Inflammatory macrophage treated with lipopolysaccharide for 1 hour (primary cell): ENCODE data around the gene BEST1.
A peak's percentile ranks its signal among the peaks of the same experiment; 100 is the strongest.

Experiments
- DNase-seq, 2 donors: peaks; one replicate each; pipeline ENCODE4 v3.0.0-alpha.2; 2020 to 2022

The BEST1 gene

DNA sequence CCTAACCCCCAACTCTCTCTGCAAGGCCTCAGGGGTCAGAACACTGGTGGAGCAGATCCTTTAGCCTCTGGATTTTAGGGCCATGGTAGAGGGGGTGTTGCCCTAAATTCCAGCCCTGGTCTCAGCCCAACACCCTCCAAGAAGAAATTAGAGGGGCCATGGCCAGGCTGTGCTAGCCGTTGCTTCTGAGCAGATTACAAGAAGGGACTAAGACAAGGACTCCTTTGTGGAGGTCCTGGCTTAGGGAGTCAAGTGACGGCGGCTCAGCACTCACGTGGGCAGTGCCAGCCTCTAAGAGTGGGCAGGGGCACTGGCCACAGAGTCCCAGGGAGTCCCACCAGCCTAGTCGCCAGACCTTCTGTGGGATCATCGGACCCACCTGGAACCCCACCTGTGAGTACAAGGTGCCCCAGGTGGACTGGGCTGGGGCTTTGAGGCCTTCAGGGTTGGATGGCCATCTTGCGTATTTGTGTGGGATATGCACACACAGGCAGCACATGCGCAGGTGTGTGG lies at the start of gene BEST1:
Gene BEST1, plus strand, starts transcription at position 317 of the 513 bp plus-strand sequence. CDS start 1,456 bp downstream, outside the sequence.
- no peak for DNase-seq

DNA sequence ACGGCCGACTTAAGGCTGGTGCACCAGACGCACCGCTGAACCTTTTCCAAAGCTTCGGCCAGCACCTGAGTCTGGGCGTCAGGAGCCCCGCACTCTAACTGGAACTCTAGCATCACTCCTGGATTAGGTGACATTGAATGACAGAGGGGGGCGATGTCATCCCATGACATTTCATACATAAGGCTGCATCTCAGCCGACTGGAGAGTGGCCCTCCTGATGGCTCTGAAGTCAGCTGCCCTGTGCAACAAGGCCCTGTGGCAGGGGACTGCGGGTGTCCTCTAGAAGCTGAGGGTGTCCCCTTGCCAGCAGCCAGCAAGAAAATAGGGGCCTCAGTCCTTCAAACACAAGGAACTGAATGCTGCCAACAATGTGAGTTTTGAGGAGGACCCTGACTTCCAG lies 48.8 kb upstream of the BEST1 start:
- DNase-seq = no peak

GRCh38 chr11:61902313-61902712 lies 47.8 kb upstream of the BEST1 start:
- no peak for DNase-seq

- no peak for DNase-seq
These were observed 46.3 kb upstream of the BEST1 start for GRCh38 chr11:61903845-61904244.

DNA sequence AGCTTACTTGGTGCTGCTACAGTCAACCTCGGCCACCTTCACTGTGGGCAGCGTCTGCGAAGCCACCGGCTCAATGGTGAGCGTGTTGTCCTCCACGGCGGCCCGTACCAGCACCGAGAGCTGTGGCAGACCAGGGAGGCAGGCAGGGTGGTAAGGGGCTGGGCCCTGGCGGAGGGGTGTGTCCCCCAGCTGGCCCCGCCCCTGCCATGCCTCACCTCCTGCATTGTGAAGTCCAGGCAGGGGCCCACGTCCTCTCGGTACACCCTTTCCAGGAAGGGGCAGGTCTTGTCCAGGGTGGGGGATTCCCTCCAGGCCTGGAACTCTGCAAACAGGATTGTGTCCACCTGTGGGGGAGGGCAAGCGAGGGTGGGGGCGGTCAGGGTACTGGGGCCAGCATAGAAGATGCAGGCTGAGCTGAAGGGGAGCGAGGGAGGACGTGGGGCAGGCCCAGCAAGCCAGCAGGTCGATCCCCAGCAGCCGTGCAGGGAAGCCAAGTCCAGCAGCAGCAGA lies 45.6 kb upstream of the BEST1 start:
- no peak for DNase-seq

DNA sequence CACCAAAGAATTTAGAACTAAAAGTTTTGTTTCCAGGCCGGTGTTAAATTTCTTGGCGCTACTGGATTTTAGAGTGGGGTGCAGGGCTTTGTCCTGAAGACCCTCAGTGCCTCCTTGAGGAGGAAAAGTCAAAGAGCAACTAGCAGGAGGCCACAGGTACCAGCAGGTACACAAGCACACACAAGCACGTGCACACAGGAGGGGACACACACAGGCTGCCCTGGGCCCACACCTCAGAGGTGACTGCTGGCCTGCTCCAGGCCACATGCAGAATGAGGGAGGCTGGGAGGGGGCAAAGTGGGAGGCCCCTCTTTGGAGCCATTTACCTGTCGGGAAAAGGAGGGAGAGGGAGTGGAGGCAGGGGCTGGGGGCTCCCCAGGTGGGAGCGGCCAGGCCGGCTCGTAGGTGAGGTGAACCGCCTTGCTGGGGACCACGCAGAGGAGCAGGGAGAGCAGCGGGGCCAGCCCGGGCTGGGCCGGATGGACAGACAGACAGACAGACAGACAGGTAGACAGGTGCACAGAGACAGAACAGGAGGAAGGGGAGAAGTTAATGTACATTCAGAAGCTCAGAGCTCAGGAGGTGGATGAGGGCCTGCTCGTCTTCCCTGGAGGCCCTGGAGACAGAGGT lies 45.0 kb upstream of the BEST1 start:
- DNase-seq = no peak

GRCh38 chr11:61905801-61906521 lies 44.2 kb upstream of the BEST1 start:
- DNase-seq = no peak

GRCh38 chr11:61906522-61906909 lies 43.6 kb upstream of the BEST1 start:
- DNase-seq = no peak

- DNase-seq = no peak
These were observed 42.9 kb upstream of the BEST1 start for GRCh38 chr11:61907282-61907681.

GRCh38 chr11:61907871-61908729 lies 42.1 kb upstream of the BEST1 start:
- no peak for DNase-seq

DNA sequence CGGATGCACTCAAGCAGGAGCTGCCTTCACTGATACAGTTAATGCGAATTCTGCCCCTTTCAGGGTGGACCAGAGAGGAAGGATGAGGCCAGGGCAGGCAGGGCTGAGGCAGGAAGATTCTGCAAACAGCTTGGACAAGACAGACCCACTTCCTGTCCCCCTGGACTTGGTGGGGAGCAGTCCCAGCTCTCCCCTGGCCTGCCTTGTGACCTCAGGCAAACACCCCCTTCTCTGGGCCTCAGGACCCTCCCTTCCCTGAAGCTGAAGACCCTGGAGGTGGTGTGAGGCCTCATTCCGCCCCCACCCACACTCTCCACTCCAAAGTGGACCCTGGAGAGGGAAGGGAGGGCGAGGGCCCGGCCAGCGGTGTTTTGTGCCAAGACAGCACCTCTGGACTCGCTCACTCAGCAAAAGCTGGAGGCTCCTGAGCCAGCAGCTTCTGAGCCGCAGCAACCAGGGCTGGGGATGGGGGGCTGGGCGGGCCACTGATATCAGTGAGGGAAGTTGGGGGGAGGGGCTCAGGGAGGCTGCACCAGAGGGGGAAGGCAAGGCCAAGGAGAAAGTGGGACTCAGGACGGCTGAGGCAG lies 41.3 kb upstream of the BEST1 start:
- no peak for DNase-seq

GRCh38 chr11:61910187-61911127 lies 39.7 kb upstream of the BEST1 start:
- DNase-seq = no peak

GRCh38 chr11:61911128-61911700 lies 38.9 kb upstream of the BEST1 start:
- DNase-seq = no peak

DNA sequence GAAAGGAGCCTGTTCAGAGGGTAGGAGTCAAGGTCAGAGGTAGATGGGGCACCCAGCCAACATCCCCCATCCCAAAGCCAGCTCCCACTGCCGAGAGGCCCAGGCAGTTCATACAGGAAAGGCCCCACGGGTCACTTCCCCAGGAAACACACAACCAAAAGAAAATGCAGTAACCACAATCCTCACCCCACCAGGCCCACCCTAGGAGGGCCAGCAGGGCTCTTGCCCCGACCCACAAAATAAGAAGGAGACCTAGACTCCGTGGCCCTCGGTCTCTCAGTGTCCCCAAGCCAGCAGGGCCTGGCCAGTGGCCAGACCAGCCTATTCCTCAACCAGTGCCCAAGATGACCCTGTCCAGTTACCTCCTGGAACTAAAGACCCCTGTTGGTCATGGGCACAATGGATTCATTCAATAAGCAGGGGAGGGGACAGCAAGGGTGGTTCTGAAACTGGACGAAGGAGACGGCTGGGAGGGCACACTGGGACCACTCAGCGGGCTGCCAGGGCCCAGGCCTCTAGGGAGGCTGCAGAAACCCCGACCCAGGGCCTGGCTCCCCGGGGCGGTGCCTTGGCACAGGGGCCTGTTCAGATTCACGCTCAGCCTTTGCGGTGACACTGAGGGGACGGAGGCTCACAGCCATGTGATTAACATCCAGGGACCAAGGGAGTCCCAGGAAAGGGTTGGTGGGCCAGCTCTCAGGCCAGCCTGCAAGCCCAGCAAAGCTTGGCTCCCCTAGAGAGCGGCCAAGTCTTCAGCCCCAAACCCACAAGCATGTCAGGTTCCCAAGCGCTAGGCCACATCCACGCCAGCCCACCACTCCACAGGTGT lies 38.2 kb upstream of the BEST1 start:
- no peak for DNase-seq

DNA sequence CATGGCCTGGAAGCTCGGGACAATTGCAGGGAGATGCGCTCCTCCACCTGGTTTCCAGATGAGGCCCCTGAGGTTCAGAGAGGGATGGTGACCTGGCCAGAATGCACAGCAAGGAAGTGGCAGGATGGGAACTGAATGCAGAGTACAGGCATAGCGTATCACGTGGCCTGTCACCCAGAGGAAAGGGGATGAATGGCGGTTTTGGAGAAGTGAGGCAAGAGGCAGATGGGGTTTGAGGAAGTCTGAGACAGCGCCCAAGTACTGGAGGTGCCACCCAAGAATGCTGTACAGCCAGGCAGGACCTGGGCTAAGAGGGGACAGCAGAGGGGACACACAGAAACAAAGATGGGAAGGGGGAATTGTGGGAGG lies 37.6 kb upstream of the BEST1 start:
- DNase-seq = peak; percentile 86 to 87

GRCh38 chr11:61912991-61913698 lies 37.0 kb upstream of the BEST1 start:
- no peak for DNase-seq

GRCh38 chr11:61913699-61914395 lies 36.3 kb upstream of the BEST1 start:
- no peak for DNase-seq

DNA sequence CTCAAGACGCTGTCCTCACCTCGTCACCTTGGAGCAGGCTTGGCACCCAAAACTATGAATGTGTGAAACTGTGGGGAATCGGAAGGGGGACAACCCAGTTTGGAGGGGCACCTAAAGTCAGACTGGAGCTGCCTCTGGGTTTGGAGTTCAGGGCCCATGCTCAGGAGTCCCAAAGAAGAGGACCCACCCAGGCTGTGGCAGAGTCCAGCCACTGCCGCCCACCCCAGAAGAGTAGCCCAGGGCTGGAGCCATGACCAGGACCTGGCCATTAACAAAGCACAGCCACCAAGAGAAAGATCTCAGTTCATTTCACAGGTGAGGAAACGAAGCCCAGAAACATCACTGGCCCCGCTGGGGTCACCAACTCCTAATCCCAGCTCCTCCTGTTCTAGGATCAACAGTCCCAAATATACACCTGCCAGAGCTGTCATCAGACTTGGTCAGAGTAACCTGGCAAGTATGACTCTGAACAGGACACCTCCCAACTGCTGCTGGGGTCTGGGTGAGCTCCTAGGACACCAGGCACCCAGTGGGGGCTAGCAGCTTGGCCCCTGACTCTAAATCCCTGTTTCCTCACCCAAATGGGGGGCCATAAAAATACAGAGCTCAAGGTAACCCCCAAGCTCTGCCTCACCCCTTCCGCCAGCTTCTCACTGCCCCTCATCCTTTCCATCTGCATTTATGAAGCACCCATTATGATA lies 35.5 kb upstream of the BEST1 start:
- no peak for DNase-seq
